Thyroid gland (tissue), 4 donors: Measurements from ENCODE around the gene TMEM200A. TPM values are rescaled to one million over a fixed set of nuclear protein-coding genes. Genes with fewer than 3 reads are reported as not detected.

Experiments
- DNase-seq, 2 donors: peaks; one replicate each; pipeline ENCODE4 v3.0.0-alpha.2; 2019
- H3K27ac ChIP-seq, 3 donors: fragments of 200-600 bp; sonication (generic); 1 replicate in 2 of 3; 2 replicates in 1 of 3; pipeline ENCODE4 v1.5.1; 2016 to 2019; ENCODE audit warnings: mild to moderate bottlenecking in 1 of 3, moderate library complexity in 1 of 3
- H3K27me3 ChIP-seq: fragments of 200-600 bp; sonication (generic); one replicate; pipeline ENCODE4 v1.5.1; 2019
- H3K36me3 ChIP-seq, 2 donors: fragments of 200-600 bp; sonication (generic); one replicate each; pipeline ENCODE4 v1.5.1; 2016 to 2019
- H3K4me1 ChIP-seq, 2 donors: fragments of 200-600 bp; sonication (generic); one replicate each; pipeline ENCODE4 v1.5.1; 2017 to 2019
- H3K4me3 ChIP-seq, 3 donors: fragments of 200-600 bp; sonication (generic); replicated peaks in 1 of 3; 1 replicate in 2 of 3; 2 replicates in 1 of 3; pipeline ENCODE4 v1.5.1; 2016; ENCODE audit warnings: mild to moderate bottlenecking in 1 of 3
- H3K9me3 ChIP-seq: fragments of 200-600 bp; sonication (generic); one replicate; pipeline ENCODE4 v1.5.1; 2017
- POLR2A ChIP-seq, 2 donors: fragments of 450-650 bp; IDR thresholded peaks; one replicate each; pipeline ENCODE4 v1.6.1; 2017; ENCODE audit warnings: antibody characterized with exemption in 2 of 2, mild to moderate bottlenecking in 2 of 2, moderate library complexity in 1 of 2
- WGBS, 2 donors: methylation state at CpG; one replicate each; pipeline ENCODE4 v1.1.5; 2017; 5-methylcytosine and 5-hydroxymethylcytosine counted together
- intact Hi-C: fragments of 100-400 bp; cut with DNase I; formaldehyde crosslinking; loops from one replicate; pipeline ENCODE4 v1.15.1; 2023
- total RNA-seq, 4 donors: library from RNA; depleted of rRNA; stranded (reverse); fragments of >200 nt; gene quantifications; one replicate each; pipeline ENCODE4 v1.2.3, GENCODE V29; 2016
- TF ChIP-seq, protein P1 (sequence below), 6 experiments: fragments of 200-600 bp in 3 of 6; fragments of 450-650 bp in 3 of 6; sonication (generic) in 3 of 6; IDR thresholded peaks; one replicate each; pipeline ENCODE4 v1.5.1; 2016 to 2019; ENCODE audit warnings: antibody characterized with exemption in 6 of 6, mild to moderate bottlenecking in 2 of 6, inconsistent platforms in 1 of 6, moderate library complexity in 1 of 6

Gene TMEM200A
- total RNA-seq, 4 donors from 2014 or later = 2.1 to 4.6 (median 4.2) TPM

DNA sequence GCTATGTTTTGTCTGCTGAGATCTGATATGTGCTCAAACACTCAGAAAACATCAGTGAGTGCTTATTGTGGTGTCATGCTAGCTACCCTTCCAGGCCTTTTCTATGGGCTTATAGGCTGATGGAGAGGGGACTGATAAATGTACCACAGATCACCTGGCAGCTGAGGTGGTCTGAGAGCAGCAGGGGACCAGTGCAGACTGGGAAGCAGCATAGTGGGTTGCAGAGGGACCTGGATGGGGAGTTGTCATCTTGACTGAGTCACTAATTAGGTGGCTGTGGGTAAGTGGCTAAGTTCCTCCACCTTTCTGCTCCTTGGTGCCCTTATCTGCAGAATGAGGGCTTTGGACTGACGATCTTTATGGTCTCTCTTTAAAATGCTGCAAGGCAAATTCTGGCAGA, 2.8 kb downstream of the TMEM200A start:
- no peaks in the 10 kb centered on the region for H3K27me3 ChIP-seq
- intact Hi-C loops = no loop called here
- TF ChIP-seq POLR2A (IDR thresholded peaks at IDR 0.05) = no peak
- TF ChIP-seq, protein P1, sequence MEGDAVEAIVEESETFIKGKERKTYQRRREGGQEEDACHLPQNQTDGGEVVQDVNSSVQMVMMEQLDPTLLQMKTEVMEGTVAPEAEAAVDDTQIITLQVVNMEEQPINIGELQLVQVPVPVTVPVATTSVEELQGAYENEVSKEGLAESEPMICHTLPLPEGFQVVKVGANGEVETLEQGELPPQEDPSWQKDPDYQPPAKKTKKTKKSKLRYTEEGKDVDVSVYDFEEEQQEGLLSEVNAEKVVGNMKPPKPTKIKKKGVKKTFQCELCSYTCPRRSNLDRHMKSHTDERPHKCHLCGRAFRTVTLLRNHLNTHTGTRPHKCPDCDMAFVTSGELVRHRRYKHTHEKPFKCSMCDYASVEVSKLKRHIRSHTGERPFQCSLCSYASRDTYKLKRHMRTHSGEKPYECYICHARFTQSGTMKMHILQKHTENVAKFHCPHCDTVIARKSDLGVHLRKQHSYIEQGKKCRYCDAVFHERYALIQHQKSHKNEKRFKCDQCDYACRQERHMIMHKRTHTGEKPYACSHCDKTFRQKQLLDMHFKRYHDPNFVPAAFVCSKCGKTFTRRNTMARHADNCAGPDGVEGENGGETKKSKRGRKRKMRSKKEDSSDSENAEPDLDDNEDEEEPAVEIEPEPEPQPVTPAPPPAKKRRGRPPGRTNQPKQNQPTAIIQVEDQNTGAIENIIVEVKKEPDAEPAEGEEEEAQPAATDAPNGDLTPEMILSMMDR (IDR thresholded peaks at IDR 0.05) = no peak
- H3K27ac ChIP-seq = no peak overlapping the region
- H3K9me3 ChIP-seq = no peaks in the 10 kb centered on the region
- no peak for DNase-seq
- no peak overlapping the region for H3K4me3 ChIP-seq
- WGBS, 2 donors = 44 to 58% methylated on average over 1 of the region's 1 CpG
- no peaks in the 10 kb centered on the region for H3K36me3 ChIP-seq
- peaks cover 0 to 11% of the 10 kb centered on the region in 2 donors for H3K4me1 ChIP-seq

DNA sequence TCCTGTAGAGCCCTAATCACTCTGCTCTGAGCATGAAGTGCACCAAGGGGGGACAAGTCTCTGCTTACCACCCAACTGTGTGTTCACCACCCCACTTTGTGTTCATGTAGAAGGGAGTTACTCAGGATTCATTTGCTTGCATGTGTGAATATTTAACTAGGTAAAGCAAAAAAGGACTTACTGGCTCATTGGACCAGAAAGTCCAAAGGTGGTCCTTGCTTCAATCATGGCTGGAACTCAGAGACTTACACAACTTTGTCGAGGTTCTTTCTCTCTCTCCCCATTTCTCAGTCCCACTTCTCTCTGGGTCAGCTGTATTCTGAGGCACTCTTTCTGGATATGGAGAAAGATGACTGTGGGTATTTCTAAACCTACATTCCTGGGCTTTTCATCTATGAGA, 4.0 kb downstream of the TMEM200A start:
- H3K27me3 ChIP-seq = no peaks in the 10 kb centered on the region
- H3K36me3 ChIP-seq = no peaks in the 10 kb centered on the region
- no peak for DNase-seq
- TF ChIP-seq, protein P1 (IDR thresholded peaks at IDR 0.05) = no peak
- no peak for TF ChIP-seq POLR2A (IDR thresholded peaks at IDR 0.05)
- no peak overlapping the region for H3K4me3 ChIP-seq
- WGBS, 2 donors = 79 to 81% methylated on average over 1 of the region's 1 CpG
- no peaks in the 10 kb centered on the region for H3K9me3 ChIP-seq
- H3K27ac ChIP-seq = no peak overlapping the region
- H3K4me1 ChIP-seq = peaks cover 0 to 11% of the 10 kb centered on the region in 2 donors
- intact Hi-C loops = no loop called here

DNA sequence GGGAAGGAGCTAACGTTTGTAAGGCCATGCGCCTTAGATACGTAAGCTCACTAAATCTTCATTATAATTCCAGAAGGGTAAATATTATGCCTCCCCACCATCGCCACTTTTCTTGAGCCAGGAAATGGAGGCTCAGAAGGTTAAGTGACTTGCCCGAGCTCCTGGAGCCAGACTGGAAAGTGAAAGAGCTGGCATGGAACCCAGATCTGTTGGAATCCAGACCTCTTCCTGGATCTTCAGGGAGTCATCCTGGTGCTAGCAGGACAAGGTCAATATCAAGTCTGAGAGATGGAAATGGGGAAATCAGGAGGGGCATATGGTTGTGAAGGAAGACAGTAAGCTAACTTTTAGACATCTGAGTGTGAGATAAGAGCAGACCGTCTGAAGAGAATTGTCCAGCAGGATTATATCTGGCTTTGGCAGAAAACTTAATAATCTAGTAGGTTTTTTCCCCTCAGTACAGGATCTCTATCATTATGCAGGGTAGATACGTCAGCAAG, 6.2 kb downstream of the TMEM200A start:
- TF ChIP-seq, protein P1 (IDR thresholded peaks at IDR 0.05) = no peak
- no peak for TF ChIP-seq POLR2A (IDR thresholded peaks at IDR 0.05)
- no peaks in the 10 kb centered on the region for H3K4me1 ChIP-seq
- H3K27me3 ChIP-seq = no peaks in the 10 kb centered on the region
- no peaks in the 10 kb centered on the region for H3K36me3 ChIP-seq
- no peak for DNase-seq
- H3K27ac ChIP-seq = no peak overlapping the region
- intact Hi-C loops = no loop called here
- no peaks in the 10 kb centered on the region for H3K9me3 ChIP-seq
- WGBS, 2 donors = 71 to 75% methylated on average over 7 of the region's 7 CpGs
- H3K4me3 ChIP-seq = no peak overlapping the region

DNA sequence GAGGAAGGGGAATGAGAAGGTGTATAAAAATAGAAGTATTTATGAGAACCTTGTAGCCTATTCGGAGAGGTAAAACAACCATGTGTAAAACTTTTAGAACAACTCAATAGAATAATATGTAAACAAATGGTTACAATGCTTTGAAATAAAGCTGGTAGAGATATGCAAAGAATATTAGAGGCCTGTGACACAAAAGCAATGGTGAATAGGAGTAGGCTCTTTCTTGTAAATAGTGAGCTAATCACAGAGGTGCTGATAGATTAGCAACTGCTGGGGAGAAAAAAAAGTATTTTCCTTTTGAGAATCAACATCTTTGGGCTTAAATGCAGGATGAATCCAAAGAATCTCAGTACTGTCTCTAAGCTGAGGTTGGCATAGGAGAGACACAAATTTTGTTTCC, 7.0 kb downstream of the TMEM200A start:
- 92 to 96% methylated on average over 1 of the region's 1 CpG for WGBS, 2 donors
- intact Hi-C loops = no loop called here
- no peak for TF ChIP-seq POLR2A (IDR thresholded peaks at IDR 0.05)
- TF ChIP-seq, protein P1 (IDR thresholded peaks at IDR 0.05) = no peak

DNA sequence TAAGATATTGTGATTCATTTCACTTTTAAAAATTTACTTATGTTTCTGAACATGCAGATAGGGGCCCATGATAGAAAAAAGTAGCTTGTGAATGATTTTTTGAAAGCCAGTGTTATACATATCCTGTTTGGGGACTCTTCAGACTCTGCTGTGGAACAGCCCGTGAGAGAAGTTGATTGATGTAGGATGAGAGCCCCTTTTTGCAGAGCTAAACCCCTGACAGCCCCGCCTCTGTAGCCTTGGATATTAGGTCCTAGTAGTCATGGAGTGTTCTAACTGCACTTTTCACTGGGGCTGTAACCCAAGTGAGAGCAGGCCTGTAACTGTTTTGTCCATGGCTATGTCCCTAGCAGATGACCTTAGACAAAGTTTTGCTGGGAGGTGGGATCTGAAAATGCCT, 8.2 kb downstream of the TMEM200A start:
- H3K27ac ChIP-seq = no peak overlapping the region
- DNase-seq = no peak
- no peak overlapping the region for H3K4me3 ChIP-seq
- intact Hi-C loops = no loop called here
- H3K36me3 ChIP-seq = no peaks in the 10 kb centered on the region
- H3K27me3 ChIP-seq = no peaks in the 10 kb centered on the region
- H3K4me1 ChIP-seq = no peaks in the 10 kb centered on the region
- TF ChIP-seq, protein P1 (IDR thresholded peaks at IDR 0.05) = no peak
- TF ChIP-seq POLR2A (IDR thresholded peaks at IDR 0.05) = no peak
- H3K9me3 ChIP-seq = no peaks in the 10 kb centered on the region
- WGBS, 2 donors = 33 to 58% methylated on average over 2 of the region's 2 CpGs

More for the DNA sequence above, 7.0 kb downstream of the TMEM200A start:
- H3K27me3 ChIP-seq = no peaks in the 10 kb centered on the region
- DNase-seq = no peak
- no peaks in the 10 kb centered on the region for H3K9me3 ChIP-seq
- H3K4me3 ChIP-seq = no peak overlapping the region
- H3K36me3 ChIP-seq = no peaks in the 10 kb centered on the region
- no peaks in the 10 kb centered on the region for H3K4me1 ChIP-seq
- no peak overlapping the region for H3K27ac ChIP-seq
